ENCODE results near the gene MOB1A. TPM values are rescaled to one million over a fixed set of nuclear protein-coding genes. Genes with fewer than 3 reads are reported as not detected.

The MOB1A gene
- total and polyA plus RNA-seq, 8 donors, result 7.8 to 53.3 (median 20.1) TPM

DNA sequence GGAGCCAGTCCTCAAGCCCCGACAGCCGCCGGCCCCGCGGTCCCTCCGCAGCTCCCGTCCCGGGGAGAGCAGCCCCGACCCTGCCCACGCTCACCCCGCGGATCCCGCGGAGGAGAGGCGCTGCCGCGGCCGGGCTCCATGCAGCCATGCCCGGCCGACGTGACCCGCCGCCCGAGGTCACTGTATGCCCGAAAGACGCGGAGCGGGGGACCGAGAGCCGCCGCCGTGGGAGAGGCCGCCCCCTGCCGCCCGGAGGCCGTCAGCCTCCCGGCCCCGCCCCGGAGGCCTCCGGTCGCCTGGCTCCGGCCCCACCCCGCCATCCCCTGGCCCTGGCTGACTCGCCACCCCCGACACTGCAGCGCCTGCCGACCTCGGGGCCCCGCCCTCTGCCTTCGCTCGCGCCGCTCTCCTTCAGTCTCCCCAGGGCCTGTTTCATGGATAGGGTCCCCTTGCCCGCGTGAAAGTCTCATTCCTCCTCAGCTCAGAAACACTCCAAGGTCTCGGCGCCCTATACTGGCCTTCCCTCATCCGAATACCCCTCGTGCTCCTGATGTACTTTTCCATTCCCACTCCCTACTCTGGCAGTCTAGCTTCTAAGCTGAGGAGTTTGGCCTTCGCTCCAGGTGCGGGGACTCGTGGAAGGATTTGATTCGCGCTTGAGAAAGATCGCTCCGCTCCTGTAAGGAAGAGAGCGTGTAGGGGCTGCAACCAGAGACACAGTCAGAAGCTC is 30.8 kb downstream of the MOB1A start, which contains the start of gene BOLA3:
Gene BOLA3 (minus strand): TSS at position 186 of the 730 bp plus-strand sequence. CDS start 38 bp downstream, at position 148.
- DNase-seq, result peak; percentile 86 to 96 (median 90)
- WGBS, 2 donors, result 1% methylated on average over 54 to 67 of the region's 67 CpGs
- peaks cover 0 to 4% (median 0%) of the 10 kb centered on the region in 4 donors for H3K9me3 ChIP-seq
- peaks cover 0 to 11% (median 7%) of the 10 kb centered on the region in 3 donors for H3K4me1 ChIP-seq
- peak within 1 kb of the TSS; percentile 2 to 66 (median 56) for H3K27ac ChIP-seq
- FAIRE-seq, result no peak
- TF ChIP-seq, protein P1, sequence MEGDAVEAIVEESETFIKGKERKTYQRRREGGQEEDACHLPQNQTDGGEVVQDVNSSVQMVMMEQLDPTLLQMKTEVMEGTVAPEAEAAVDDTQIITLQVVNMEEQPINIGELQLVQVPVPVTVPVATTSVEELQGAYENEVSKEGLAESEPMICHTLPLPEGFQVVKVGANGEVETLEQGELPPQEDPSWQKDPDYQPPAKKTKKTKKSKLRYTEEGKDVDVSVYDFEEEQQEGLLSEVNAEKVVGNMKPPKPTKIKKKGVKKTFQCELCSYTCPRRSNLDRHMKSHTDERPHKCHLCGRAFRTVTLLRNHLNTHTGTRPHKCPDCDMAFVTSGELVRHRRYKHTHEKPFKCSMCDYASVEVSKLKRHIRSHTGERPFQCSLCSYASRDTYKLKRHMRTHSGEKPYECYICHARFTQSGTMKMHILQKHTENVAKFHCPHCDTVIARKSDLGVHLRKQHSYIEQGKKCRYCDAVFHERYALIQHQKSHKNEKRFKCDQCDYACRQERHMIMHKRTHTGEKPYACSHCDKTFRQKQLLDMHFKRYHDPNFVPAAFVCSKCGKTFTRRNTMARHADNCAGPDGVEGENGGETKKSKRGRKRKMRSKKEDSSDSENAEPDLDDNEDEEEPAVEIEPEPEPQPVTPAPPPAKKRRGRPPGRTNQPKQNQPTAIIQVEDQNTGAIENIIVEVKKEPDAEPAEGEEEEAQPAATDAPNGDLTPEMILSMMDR (IDR thresholded peaks at IDR 0.05), result peak; percentile 59 to 62 (median 60)
- peak; percentile 98 to 99 (median 98) for ATAC-seq
- H3K4me3 ChIP-seq, result peak within 1 kb of the TSS; percentile 58 to 98 (median 82)
- intact Hi-C loops (cut with DNase I), result no loop called here
- no peaks in the 10 kb centered on the region for H3K27me3 ChIP-seq
- no peaks in the 10 kb centered on the region for H3K36me3 ChIP-seq

DNA sequence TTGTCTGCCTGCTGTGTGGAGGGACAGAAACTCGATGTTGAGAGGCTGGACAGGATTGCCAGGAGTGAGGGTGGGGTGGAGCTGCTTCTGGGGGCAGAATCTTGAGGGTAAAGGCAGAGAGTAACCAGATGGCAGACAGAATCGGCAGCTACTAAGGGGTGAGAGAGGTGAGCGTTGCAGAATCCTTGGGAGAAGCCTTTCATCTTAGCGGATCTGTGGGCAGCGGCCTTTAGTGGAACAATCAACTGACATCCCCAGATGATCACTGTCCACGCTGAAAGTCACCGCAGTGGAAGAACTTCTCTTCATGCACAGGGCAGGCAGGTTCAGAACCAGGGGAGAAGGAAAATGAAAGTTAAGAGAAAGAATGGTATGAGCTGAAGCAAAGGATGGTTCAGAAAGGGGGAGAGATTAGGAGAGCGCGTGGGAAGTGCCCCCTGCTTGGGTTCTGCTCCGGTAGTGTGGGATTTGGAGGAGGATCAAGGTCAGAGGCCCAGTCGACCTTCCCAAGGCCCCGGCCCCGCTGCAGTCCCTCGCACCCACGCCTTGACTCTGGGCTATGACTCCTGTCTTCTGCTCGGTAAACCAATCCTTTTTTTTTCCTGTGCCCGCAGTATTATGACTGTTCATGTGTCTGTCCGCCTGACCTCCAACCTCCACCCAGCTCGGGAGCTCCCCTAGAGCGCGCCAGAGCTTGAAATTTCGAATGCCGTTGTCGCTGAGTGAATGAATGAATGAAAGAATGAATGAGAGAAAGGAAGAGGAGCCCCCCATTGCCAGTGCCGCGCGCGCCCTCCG is 31.6 kb downstream of the MOB1A start:
- intact Hi-C loops (cut with DNase I), result no loop called here
- WGBS, 2 donors, result 3 to 4% methylated on average over 29 of the region's 29 CpGs
- Histone ChIP-seq H3K4me1 (peaks cover 0 to 11% (median 7%) of the 10 kb centered on the region in 3 donors), H3K4me3 (peak overlapping the region; percentile 58 to 98 (median 82)), H3K27me3 (no peaks in the 10 kb centered on the region), H3K36me3 (no peaks in the 10 kb centered on the region), H3K27ac (peak overlapping the region in 2 of 4 donors; percentile 60 to 66), H3K9me3 (no peaks in the 10 kb centered on the region)
- DNase-seq (no peak), ATAC-seq (peak in 1 of 4 donors; percentile 7), FAIRE-seq (no peak)
- TF ChIP-seq, protein P1 (IDR thresholded peaks at IDR 0.05), result no peak

DNA sequence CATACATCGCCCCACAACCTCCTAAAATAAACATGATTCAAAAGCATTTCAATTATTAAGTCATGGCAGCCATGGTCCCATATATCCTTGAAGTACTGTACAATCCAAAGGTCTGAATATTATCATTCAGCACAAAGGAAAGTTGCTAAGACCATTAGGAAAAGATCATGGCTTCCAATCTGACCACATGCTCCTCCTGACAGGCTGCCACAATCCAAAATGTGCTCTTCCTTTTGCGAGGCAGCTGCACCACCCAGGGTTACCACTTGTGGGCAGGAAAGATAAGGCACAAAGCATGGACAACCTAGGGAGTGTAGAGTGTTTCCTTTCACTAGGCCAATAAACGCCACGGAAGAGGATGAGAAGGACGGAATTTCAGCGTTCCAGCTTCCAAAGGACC is 36.3 kb downstream of the MOB1A start:
- intact Hi-C loops (cut with DNase I), result no loop called here
- ATAC-seq (no peak), DNase-seq (no peak), FAIRE-seq (no peak)
- WGBS, 2 donors, result 78 to 81% methylated on average over 6 of the region's 6 CpGs
- H3K9me3 ChIP-seq, result no peaks in the 10 kb centered on the region
- no peak overlapping the region for H3K4me3 ChIP-seq
- H3K27me3 ChIP-seq, result no peaks in the 10 kb centered on the region
- TF ChIP-seq, protein P1 (IDR thresholded peaks at IDR 0.05), result no peak
- peaks cover 0 to 4% (median 0%) of the 10 kb centered on the region in 3 donors for H3K36me3 ChIP-seq
- H3K27ac ChIP-seq, result no peak overlapping the region
- peaks cover 0 to 7% (median 6%) of the 10 kb centered on the region in 3 donors for H3K4me1 ChIP-seq

DNA sequence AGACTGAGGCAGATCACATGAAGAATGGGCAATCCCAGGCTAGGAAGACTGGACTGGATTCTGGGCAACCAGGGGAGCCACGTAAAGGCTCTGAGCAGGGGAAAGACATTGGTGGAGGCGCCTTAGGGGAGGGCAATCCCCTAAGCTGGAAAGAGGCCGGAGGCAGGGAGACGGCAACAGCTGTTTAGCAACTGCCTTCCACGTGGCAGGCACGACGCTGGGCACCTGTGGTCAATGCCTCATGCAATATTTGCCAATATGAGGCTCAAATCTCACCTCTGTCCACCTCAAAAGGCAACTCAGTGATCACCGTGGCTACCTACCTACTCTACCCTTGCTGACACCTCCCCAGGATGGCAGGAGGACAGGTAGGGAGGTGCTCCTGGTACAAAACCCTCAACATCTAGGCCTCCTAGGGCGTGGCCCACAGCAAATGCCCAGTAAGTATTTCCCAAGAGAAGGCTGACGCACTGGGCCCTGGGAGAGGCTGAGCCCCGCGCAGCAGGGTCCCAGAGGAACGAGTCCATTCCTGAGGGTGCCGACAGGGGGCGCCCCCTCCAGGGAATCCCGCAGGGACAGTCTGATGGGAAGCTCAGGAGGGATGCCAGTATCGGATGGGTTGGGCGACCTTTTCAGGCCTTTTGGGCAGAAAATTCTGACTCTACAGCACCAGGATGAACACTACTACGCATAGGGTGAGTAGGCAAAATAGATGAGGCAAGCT is 39.9 kb downstream of the MOB1A start:
- Histone ChIP-seq H3K27me3 (no peaks in the 10 kb centered on the region), H3K27ac (no peak overlapping the region), H3K4me1 (no peaks in the 10 kb centered on the region), H3K9me3 (no peaks in the 10 kb centered on the region), H3K4me3 (no peak overlapping the region), H3K36me3 (peaks cover 0 to 7% (median 0%) of the 10 kb centered on the region in 3 donors)
- 90 to 91% methylated on average over 19 of the region's 19 CpGs for WGBS, 2 donors
- TF ChIP-seq, protein P1 (IDR thresholded peaks at IDR 0.05), result no peak
- intact Hi-C loops (cut with DNase I), result no loop called here
- DNase-seq, result no peak
- ATAC-seq, result no peak
- FAIRE-seq, result no peak

Measured in pancreas (tissue), 10 donors.